Stimulated activated CD4-positive, alpha-beta T cell treated with anti-CD3 and anti-CD28 coated beads, Interleukin-2, amount 100 ng/mL, for 24 hours (primary cell): ENCODE measurements around the gene MUCL3.
"Not testable (repeated sequence)": the region's sequence is repeated elsewhere in the genome, so short reads cannot be mapped to it uniquely, and the experiment has no call there.

ENCODE experiments used
- DNase-seq, 2 donors: peaks; one replicate each; pipeline ENCODE4 v3.0.0-alpha.2; 2020

Gene MUCL3

GRCh38 chr6:30912746-30913520, 27.8 kb upstream of the MUCL3 start:
- no peak for DNase-seq

DNA sequence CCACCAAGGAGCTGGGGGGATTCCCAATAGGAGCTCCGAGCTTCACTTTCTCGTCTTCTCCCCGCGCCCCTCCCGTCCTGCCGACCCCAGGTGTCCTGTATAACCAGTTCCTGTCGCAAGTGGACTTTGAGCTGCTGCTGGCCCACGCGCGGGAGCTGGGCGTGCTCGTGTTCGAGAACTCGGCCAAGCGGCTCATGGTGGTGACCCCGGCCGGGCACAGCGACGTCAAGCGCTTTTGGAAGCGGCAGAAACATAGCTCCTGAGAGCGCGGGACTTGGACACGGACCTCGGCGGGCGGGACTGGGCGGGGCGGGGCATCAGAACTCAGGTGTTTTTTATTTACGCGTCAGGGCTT, 27.1 kb upstream of the MUCL3 start:
- no peak for DNase-seq

DNA sequence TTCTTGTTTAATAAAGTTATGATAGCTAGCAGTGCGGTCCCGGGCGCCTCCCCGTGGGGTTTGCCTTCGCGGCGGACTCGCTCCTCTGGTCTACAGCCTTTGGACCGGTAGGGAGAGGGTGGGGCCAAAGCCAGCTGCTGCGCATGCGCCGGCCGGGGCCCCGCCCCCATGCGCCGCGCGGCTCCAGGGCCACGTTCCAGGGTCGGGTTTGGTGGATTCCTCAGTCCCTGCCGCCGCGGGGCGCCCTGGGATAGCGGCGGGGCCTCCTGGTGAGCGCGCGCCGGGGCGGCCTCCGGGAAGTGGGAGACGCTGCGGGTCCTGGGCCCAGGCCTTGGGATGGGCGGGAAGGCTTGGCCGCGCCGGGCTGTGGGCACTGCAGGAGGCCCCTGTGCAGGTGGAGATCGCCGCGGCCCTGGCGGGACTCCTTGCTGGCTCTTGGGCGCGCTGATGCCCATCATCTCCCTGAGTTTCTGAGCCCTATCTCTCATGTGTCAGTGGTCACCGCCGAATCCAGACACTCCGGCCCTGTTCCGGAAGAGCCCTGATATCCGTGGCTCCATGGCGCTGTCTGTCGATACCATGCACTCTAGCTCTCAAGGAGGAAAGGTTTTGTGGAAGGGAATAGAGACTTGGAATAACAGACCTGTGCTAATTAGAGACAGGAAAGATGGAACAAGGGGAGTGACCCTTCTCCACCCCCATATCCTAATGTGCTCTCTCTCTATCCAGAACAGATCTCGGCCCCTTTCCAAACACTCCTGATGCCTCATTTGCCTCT, 26.5 kb upstream of the MUCL3 start, which contains the start of gene VARS2:
VARS2 (plus strand) TSS at position 163 of the 778 bp plus-strand sequence; CDS start at position 762, 599 bp downstream.
- peak; percentile 87 to 89 for DNase-seq

- peak; percentile 22 to 24 for DNase-seq
Measured at GRCh38 chr6:30914854-30915590, 25.8 kb upstream of the MUCL3 start.

GRCh38 chr6:30915591-30915946, 25.2 kb upstream of the MUCL3 start:
- DNase-seq: no peak

GRCh38 chr6:30917041-30917440, 23.7 kb upstream of the MUCL3 start:
- no peak for DNase-seq

GRCh38 chr6:30917487-30917886, 23.3 kb upstream of the MUCL3 start:
- DNase-seq: no peak

GRCh38 chr6:30918670-30919069, 22.1 kb upstream of the MUCL3 start:
- DNase-seq: no peak

DNA sequence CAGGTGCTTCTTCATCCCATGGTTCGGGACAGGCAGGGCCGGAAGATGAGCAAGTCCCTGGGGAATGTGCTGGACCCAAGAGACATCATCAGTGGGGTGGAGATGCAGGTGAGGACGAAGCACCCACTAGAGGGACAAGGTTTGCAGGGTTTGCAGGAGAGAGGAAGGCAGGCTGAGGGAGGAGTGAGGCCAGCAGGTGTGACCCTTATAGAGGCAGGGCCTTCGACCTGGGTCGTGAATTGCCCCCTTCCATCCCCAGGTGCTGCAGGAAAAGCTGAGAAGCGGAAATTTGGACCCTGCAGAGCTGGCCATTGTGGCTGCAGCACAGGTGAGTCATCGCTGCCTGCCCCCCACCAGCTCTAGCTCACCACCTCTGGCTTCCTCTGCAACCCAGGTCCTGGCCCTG, 18.3 kb upstream of the MUCL3 start:
- DNase-seq: no peak

DNA sequence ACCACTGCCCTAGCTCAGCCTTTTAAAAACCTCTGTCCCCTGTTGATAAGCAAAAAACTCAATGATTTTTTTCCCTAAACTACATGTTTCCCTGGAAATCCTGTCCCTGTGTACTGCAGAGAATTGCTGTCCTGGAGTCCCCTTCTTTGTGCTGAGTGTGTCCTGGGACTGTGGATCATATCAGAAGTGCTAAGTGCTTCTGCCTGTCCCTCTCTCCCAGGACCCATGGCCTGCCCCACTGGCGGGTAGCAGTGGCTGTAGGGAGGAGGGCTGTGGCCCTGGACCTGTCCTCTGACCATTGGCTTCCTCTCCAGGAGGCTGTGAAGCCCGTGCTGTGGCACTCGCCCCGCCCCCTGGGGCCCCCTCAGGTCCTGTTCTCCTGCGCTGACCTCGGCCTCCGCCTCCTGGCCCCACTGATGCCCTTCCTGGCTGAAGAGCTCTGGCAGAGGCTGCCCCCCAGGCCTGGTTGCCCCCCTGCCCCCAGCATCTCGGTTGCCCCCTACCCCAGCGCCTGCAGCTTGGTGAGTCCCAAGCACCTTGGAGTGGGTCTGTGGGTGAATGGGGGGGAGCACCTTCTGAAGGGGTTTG, 16.6 kb upstream of the MUCL3 start:
- not testable (repeated sequence) for DNase-seq

GRCh38 chr6:30926644-30927043, 14.1 kb upstream of the MUCL3 start:
- no peak for DNase-seq

DNA sequence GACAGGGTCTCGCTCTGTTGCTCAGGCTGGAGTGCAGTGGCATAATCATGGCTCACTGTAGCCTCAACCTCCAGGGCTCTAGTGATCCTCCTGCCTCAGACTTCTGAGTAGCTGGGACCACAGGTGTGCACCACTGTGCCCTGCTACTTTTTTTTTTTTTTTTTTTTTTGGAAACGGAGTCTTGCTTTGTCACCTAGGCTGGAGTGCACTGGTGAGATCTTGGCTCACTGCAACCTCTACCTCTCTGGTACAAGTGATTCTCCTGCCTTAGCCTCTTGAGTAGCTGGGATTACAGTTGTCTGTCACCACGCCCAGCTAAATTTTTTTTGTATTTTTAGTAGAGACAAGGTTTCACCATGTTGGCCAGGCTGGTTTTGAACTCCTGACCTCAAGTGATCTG, 13.7 kb upstream of the MUCL3 start:
- not testable (repeated sequence) for DNase-seq

DNA sequence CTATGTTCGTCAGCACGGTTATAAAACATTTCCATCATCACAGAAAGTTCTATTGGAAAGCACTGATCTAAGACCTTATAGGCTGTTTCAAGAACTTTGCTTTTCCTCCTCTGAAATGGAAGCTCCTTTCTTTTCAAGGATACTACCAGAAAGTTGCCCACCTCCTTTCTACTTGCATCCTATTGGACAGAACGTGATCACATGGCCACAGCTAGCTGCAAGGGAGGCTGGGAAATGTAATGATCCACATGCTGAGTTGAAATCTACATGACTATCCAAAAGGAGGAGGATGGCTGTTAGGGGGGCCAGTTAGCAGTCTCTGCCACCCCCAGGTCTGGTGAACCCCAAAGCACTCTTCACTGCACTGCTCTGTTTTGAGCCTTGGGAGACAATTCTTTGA, 12.1 kb upstream of the MUCL3 start:
- no peak for DNase-seq

GRCh38 chr6:30930506-30930905, 10.3 kb upstream of the MUCL3 start:
- DNase-seq: no peak

DNA sequence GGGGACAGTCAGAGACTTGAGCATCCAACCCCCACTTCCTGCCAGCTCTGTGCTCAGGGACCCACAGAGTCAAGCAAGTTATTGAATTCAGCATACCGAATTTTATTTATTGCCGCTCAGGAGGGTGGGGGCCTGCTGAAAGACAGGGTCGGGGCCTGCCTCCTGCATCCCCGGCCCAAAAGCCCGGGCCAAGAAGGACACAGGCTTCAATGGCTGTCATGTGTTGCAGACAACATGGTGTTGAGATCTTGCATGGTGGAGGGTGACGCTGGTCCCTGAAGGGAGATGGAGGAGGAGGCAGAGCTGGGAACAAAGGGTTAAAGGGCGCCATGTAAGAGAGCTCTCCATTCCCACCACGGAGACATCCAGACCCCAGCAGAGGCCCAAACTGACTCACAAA, 9.5 kb upstream of the MUCL3 start:
- no peak for DNase-seq

GRCh38 chr6:30931969-30932645, 8.7 kb upstream of the MUCL3 start, which contains the start of gene SFTA2:
SFTA2 (minus strand) TSS chr6:30932170; CDS start chr6:30932096, 74 bp downstream.
- DNase-seq: no peak

DNA sequence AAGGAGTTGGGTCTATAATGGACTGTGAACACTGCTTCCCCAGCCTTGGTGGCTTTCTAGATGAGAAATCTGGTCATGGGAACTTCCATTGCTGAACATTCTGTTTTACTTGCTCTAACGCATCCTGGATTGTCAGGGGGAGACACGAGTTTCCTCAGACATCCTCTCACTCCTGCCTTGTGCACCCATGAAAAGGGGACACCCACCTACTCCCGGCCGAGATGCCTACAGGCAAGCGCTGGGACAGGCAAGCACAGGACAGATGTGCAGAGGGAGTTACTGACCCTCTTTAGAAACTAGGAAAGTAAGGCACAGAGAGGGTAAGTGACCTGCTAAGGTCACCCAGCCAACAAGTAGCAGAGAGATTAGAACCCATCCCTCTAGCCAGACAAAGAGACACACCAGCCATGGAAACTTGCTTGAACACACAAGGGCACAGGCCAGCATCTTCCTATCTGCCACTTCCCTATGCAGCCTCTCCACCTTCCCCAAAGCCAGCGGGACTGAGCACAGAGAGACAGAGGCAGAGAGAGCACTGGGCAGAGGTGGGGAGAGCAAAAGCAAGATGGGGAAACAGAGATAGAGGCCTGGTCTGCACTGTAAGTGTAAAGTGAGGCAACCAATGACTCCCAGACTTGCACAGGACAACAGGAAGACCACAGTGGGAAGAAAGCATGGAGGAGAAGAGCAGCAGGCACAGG, 8.0 kb upstream of the MUCL3 start:
- DNase-seq: no peak

GRCh38 chr6:30935018-30935417, 5.8 kb upstream of the MUCL3 start:
- no peak for DNase-seq

DNA sequence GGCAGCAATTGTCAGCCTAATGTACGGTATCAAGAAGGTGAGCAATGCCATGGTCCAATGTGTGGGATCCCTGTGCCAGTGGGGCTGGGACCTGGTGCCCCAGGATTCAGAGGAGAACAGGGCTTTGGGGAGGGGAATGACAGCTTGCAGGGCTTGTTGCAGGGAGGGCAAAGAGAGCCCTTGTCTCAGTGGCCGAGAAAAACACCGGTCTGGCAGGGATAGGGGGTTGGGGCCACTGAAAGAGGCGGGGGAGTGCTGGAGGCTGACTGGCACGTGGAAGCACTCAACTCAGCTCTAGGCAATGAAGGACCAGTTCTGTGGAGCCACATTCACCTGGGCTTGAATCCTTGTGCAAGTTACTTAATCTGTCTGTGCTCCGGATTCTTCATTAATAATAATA, 3.5 kb upstream of the MUCL3 start:
- DNase-seq: no peak

DNA sequence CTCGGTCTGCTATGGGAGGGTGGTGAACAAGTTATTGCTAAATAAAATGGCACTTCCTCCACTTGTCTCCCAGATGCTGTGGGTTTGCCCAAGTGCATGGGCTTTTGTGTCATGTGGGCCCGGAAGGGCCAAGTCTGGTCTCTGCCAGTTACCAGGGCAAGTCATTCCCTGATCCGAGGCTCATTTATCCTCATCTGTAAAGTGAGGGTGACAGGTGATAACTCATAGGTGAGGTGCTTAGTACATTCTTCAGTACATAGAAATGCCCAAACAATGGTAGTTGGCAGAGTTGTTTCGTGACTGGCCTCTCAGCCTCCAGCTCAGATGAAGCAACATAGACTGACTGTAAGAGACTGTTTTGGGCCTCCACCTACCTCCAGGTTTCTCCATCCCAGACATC, 2.0 kb upstream of the MUCL3 start:
- no peak for DNase-seq

- DNase-seq: no peak
Measured at GRCh38 chr6:30939473-30939872, 1.3 kb upstream of the MUCL3 start.
